ENCODE measurements around the gene RDH5.

Gene RDH5

GRCh38 chr12:55765736-55766290, 45.6 kb downstream of the RDH5 start:
- ATAC-seq = no peak
- H3K27ac Mint-ChIP-seq = no peak overlapping the region
- no peaks in the 10 kb centered on the region for H3K27me3 Mint-ChIP-seq
- H3K4me3 Mint-ChIP-seq = no peak overlapping the region
- H3K9me3 Mint-ChIP-seq = no peaks in the 10 kb centered on the region
- H3K4me1 Mint-ChIP-seq = no peaks in the 10 kb centered on the region
- H3K36me3 Mint-ChIP-seq = peaks cover 28% of the 10 kb centered on the region

DNA sequence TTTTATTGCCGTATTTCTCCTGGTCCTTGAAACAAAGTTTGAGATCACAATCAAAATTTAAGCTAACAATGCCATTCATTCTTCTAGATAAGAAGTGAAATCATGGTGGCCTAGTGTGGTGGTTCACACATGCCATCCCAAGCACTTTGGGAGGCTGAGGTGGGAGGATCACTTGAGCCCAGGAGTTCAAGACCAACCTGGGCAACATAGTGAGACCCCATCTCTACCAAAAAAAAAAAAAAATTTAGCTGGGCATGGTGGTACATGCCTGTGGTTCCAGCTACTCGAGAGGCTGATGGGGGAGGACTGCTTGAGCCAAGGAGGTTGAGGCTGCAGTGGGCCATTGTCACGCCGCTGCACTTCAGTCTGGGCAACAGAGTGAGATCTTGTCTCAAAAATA, 47.0 kb downstream of the RDH5 start:
- Mint-ChIP-seq H3K4me1 (peaks cover 6% of the 10 kb centered on the region), H3K9me3 (no peaks in the 10 kb centered on the region), H3K27ac (no peak overlapping the region), H3K27me3 (no peaks in the 10 kb centered on the region), H3K4me3 (no peak overlapping the region), H3K36me3 (peaks cover 31% of the 10 kb centered on the region)
- no peak for ATAC-seq

DNA sequence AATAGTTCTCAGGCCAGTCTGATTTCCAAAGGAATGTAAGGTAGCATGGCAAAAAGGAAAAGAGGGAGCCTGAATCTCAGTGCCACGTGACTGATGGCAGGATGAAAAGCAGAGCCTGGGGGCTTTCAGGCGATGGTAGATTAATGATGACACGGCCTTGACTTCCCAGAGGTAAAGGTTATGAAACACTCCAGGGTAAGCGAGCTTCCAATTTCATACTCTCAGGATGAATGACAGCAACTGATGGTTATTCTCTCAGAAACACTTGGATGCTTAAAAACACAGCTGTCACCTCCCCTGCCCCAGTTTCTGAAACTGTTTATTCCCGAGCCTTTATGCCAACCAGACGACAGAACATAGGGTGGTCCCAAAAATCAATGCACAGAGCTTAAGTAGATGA, 51.5 kb downstream of the RDH5 start:
- no peak overlapping the region for H3K27ac Mint-ChIP-seq
- H3K36me3 Mint-ChIP-seq = peaks cover 40% of the 10 kb centered on the region
- no peak overlapping the region for H3K4me3 Mint-ChIP-seq
- no peaks in the 10 kb centered on the region for H3K27me3 Mint-ChIP-seq
- ATAC-seq = no peak
- peaks cover 11% of the 10 kb centered on the region for H3K4me1 Mint-ChIP-seq
- no peaks in the 10 kb centered on the region for H3K9me3 Mint-ChIP-seq
